Fibroblast of pulmonary artery (primary cell): ENCODE results near the gene UBALD1.

Source experiments
- DNase-seq: peaks from one replicate; pipeline ENCODE4 v3.0.0-alpha.2; 2010; ENCODE audit warnings: low read depth
- H3K4me3 ChIP-seq: replicated peaks from 2 replicates; pipeline ENCODE4 v1.5.1; 2011; ENCODE audit warnings: low read depth, mild to moderate bottlenecking, control low read depth, low read length, moderate library complexity
- CTCF ChIP-seq: IDR thresholded peaks from 2 replicates; pipeline ENCODE4 v1.5.1; 2011; ENCODE audit warnings: mild to moderate bottlenecking, control low read depth, low read length, inconsistent platforms; ENCODE audit errors: missing control alignments

Gene UBALD1

GRCh38 chr16:4610011-4611005 is 4.4 kb downstream of the UBALD1 start:
- no peak for TF ChIP-seq CTCF
- H3K4me3 ChIP-seq, result no peak overlapping the region
- no peak for DNase-seq

GRCh38 chr16:4609200-4610010 is 5.3 kb downstream of the UBALD1 start:
- DNase-seq, result no peak
- no peak overlapping the region for H3K4me3 ChIP-seq
- no peak for TF ChIP-seq CTCF

GRCh38 chr16:4608704-4608980 is 6.0 kb downstream of the UBALD1 start:
- DNase-seq, result no peak
- H3K4me3 ChIP-seq, result no peak overlapping the region
- no peak for TF ChIP-seq CTCF

GRCh38 chr16:4607841-4608703 is 6.6 kb downstream of the UBALD1 start:
- no peak for TF ChIP-seq CTCF
- no peak overlapping the region for H3K4me3 ChIP-seq
- no peak for DNase-seq

GRCh38 chr16:4606354-4606753 is 8.3 kb downstream of the UBALD1 start:
- no peak overlapping the region for H3K4me3 ChIP-seq
- TF ChIP-seq CTCF, result no peak
- DNase-seq, result no peak

- H3K4me3 ChIP-seq, result no peak overlapping the region
- no peak for TF ChIP-seq CTCF
- no peak for DNase-seq
Observed at GRCh38 chr16:4604401-4604800, 10.3 kb downstream of the UBALD1 start.
